Mesodermal cell (in vitro differentiated cells): ENCODE results near the gene DHX38. TPM values are rescaled to one million over a fixed set of nuclear protein-coding genes. Genes with fewer than 3 reads are reported as not detected.
"Not testable (repeated sequence)": the region's sequence is repeated elsewhere in the genome, so short reads cannot be mapped to it uniquely, and the experiment has no call there.

Experiments used
- H3K27ac ChIP-seq: 2 replicates; pipeline ENCODE4 v1.7.0; 2013; ENCODE audit warnings: mild to moderate bottlenecking, low read depth, low read length, moderate library complexity; ENCODE audit not compliant: severe bottlenecking
- H3K36me3 ChIP-seq: 2 replicates; pipeline ENCODE4 v1.7.1; 2013; ENCODE audit warnings: mild to moderate bottlenecking, low read length, moderate library complexity; ENCODE audit not compliant: control insufficient read depth, insufficient read depth
- H3K4me1 ChIP-seq: one replicate; pipeline ENCODE4 v1.7.1; 2013; ENCODE audit warnings: mild to moderate bottlenecking, low read length; ENCODE audit not compliant: insufficient read depth, control insufficient read depth, poor library complexity, severe bottlenecking
- H3K4me3 ChIP-seq: 2 replicates; pipeline ENCODE4 v1.7.0; 2013; ENCODE audit warnings: low read length, control low read depth, mild to moderate bottlenecking; ENCODE audit not compliant: insufficient read depth, poor library complexity, severe bottlenecking; ENCODE audit errors: extremely low read depth
- H3K9me3 ChIP-seq: 2 replicates; pipeline ENCODE4 v1.7.1; 2013; ENCODE audit warnings: mild to moderate bottlenecking, low read length, moderate library complexity; ENCODE audit not compliant: control insufficient read depth
- WGBS, 2 experiments: methylation state at CpG; one replicate each; pipeline ENCODE4 v1.1.5; 2013; ENCODE audit warnings: missing lambda C conversion rate in 2 of 2; ENCODE audit not compliant: insufficient coverage in 2 of 2; 5-methylcytosine and 5-hydroxymethylcytosine counted together
- polyA plus RNA-seq, 2 experiments: library from polyadenylated mRNA; stranded (reverse); fragments of 50-300 nt; gene quantifications; one replicate each; pipeline ENCODE4 v1.2.3, GENCODE V29; 2013

The DHX38 gene
- 41.6 TPM for polyA plus RNA-seq (2013, experiment 1 of 2)
- 35.4 TPM for polyA plus RNA-seq (2013, experiment 2 of 2)

- peak within 1 kb of the TSS; percentile 95 for H3K4me3 ChIP-seq
- H3K4me1 ChIP-seq = peaks cover 10% of the 10 kb centered on the region
- peaks cover 52% of the 10 kb centered on the region for H3K36me3 ChIP-seq
- H3K27ac ChIP-seq = peak within 1 kb of the TSS; percentile 80
- H3K9me3 ChIP-seq = no peaks in the 10 kb centered on the region
- 0% methylated on average over 34 to 40 of the region's 43 CpGs for WGBS, 2 experiments
These were observed at the start of gene DHX38, which contains the start of gene TXNL4B for GRCh38 chr16:72093448-72094265. TSS of gene DHX38 (plus strand) at chr16:72093847. CDS start at chr16:72096158, 2,311 bp downstream. TSS of gene TXNL4B (minus strand) at chr16:72093620. CDS start at chr16:72090749, 2,871 bp downstream.

- Histone ChIP-seq H3K36me3 (no peaks in the 10 kb centered on the region), H3K4me1 (no peaks in the 10 kb centered on the region), H3K4me3 (no peak overlapping the region), H3K9me3 (peaks cover 6% of the 10 kb centered on the region), H3K27ac (no peak overlapping the region)
- WGBS, 2 experiments = 88 to 93% methylated on average over 3 of the region's 6 CpGs
These were observed 49.4 kb upstream of the DHX38 start for GRCh38 chr16:72044296-72044695.

- Histone ChIP-seq H3K4me1 (no peaks in the 10 kb centered on the region), H3K27ac (no peak overlapping the region), H3K36me3 (no peaks in the 10 kb centered on the region), H3K9me3 (peaks cover 11% of the 10 kb centered on the region), H3K4me3 (no peak overlapping the region)
- WGBS, 2 experiments = 67 to 90% methylated on average over 1 to 2 of the region's 2 CpGs
These were observed 48.8 kb upstream of the DHX38 start for GRCh38 chr16:72044825-72045359.

GRCh38 chr16:72049110-72049509, 44.5 kb upstream of the DHX38 start:
- Histone ChIP-seq H3K27ac (no peak overlapping the region), H3K36me3 (no peaks in the 10 kb centered on the region), H3K4me3 (no peak overlapping the region), H3K4me1 (no peaks in the 10 kb centered on the region), H3K9me3 (peaks cover 13% of the 10 kb centered on the region)

- WGBS, 2 experiments = 100% methylated on average over 1 of the region's 4 CpGs
- no peaks in the 10 kb centered on the region for H3K4me1 ChIP-seq
- no peak overlapping the region for H3K4me3 ChIP-seq
- no peaks in the 10 kb centered on the region for H3K36me3 ChIP-seq
- no peak overlapping the region for H3K27ac ChIP-seq
- H3K9me3 ChIP-seq = peaks cover 13% of the 10 kb centered on the region
These were observed 42.7 kb upstream of the DHX38 start for GRCh38 chr16:72050769-72051464.

- 88 to 100% methylated on average over 1 of the region's 2 CpGs for WGBS, 2 experiments
- Histone ChIP-seq H3K4me1 (no peaks in the 10 kb centered on the region), H3K27ac (no peak overlapping the region), H3K36me3 (no peaks in the 10 kb centered on the region), H3K4me3 (no peak overlapping the region), H3K9me3 (peaks cover 13% of the 10 kb centered on the region)
These were observed 41.8 kb upstream of the DHX38 start for GRCh38 chr16:72051818-72052217.

GRCh38 chr16:72054254-72054847, 39.3 kb upstream of the DHX38 start, which contains the start of gene HP:
TSS of gene HP (plus strand) at chr16:72054505. CDS start at chr16:72054653, 148 bp downstream.
- not testable (repeated sequence) for H3K9me3 ChIP-seq, H3K4me3 ChIP-seq, H3K27ac ChIP-seq, H3K36me3 ChIP-seq, H3K4me1 ChIP-seq
- WGBS, 2 experiments = 83 to 90% methylated on average over 2 to 3 of the region's 5 CpGs

- Histone ChIP-seq H3K4me3 (no peak overlapping the region), H3K9me3 (no peaks in the 10 kb centered on the region), H3K4me1 (no peaks in the 10 kb centered on the region), H3K27ac (no peak overlapping the region), H3K36me3 (no peaks in the 10 kb centered on the region)
- 90 to 93% methylated on average over 2 of the region's 4 CpGs for WGBS, 2 experiments
These were observed 37.7 kb upstream of the DHX38 start for GRCh38 chr16:72055911-72056310.

GRCh38 chr16:72057313-72057712, 36.3 kb upstream of the DHX38 start:
- not testable (repeated sequence) for H3K27ac ChIP-seq, H3K9me3 ChIP-seq, H3K36me3 ChIP-seq, H3K4me1 ChIP-seq, H3K4me3 ChIP-seq
- no CpG with 5 or more reads among the region's 6 CpGs for WGBS, 2 experiments

GRCh38 chr16:72059060-72059459, 34.6 kb upstream of the DHX38 start:
- H3K9me3 ChIP-seq, H3K36me3 ChIP-seq, H3K4me1 ChIP-seq, H3K27ac ChIP-seq, H3K4me3 ChIP-seq: not testable (repeated sequence)
- WGBS, 2 experiments = 92 to 100% methylated on average over 1 to 3 of the region's 7 CpGs
